Measurements from ENCODE around the gene CDX2. TPM values are rescaled to one million over a fixed set of nuclear protein-coding genes. Genes with fewer than 3 reads are reported as not detected.

Gene CDX2
- total and polyA plus RNA-seq, 2 experiments from 2014 or later, result not detected

DNA sequence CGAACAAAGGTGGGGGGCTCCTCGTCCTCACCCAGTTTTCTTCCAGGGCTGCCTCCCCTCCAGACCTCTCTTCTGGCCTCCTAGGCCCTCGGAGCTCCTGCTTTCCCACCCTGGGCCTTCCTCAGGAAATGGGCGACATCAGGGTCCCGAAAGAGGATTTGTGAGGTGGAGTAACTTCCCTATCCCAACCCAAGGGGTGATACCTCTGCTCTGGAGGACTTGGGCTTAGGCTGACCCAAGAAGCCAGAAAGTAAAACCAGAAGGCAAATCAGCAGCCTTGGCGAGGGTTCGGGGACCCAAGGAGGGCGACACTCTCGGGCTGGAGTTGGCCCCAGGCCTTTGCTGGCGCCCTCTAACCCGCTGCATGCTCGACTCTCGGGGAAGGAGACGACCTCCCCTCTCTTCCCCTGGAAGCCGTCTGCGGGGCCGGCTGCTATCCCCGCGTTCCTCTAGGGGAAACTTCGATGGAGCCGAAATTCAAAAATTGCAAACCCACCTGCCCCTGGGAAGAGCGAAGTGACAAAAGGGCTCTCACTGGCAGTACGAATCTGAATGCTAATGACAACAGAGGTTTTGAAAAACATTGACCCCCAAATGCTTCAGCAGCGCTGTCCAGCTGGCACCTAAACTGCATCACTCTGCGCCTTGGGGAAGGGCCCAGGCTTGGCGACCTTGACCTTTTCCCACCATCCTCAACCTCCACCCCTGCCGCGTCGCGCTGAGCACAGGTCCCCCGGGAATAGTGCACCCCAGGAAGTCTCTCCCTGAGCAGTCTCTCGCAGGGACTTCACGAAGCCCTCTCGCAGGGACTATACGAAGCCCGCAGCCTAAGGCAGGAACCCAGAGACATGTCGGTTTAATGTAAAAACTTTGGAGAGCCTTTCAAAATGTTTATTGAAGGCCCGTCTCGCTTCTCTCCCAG, 46.9 kb downstream of the CDX2 start:
- no peak overlapping the region for H3K27ac ChIP-seq (ENCODE audit: low read depth)
- H3K9me2 ChIP-seq (ENCODE audit: insufficient read depth), result no peaks in the 10 kb centered on the region
- peaks cover 50% of the 10 kb centered on the region for H3F3A ChIP-seq (replicated peaks; ENCODE audit: low read depth)
- no peak overlapping the region for H3K27ac Mint-ChIP-seq
- H3K27me3 Mint-ChIP-seq (ENCODE audit: insufficient read depth, low read depth, poor library complexity), result peaks cover 98% of the 10 kb centered on the region
- peaks cover 48% of the 10 kb centered on the region for H4K20me1 ChIP-seq (replicated peaks; ENCODE audit: insufficient read depth)
- peaks cover 10% of the 10 kb centered on the region; the same call in 1 of the 3 replicates for H3K9me3 Mint-ChIP-seq
- no peaks in the 10 kb centered on the region for H3K36me3 ChIP-seq (ENCODE audit: insufficient read depth)
- no peaks in the 10 kb centered on the region; the same call in 1 of the 3 replicates for H3K36me3 Mint-ChIP-seq (ENCODE audit: low read depth)
- DNase-seq (ENCODE audit: low spot score) (peak; percentile 54), ATAC-seq (peak; percentile 2; the same call in 2 of the 3 replicates)
- H3K4me1 ChIP-seq (ENCODE audit: insufficient read depth), result peaks cover 43% of the 10 kb centered on the region; the same call in 1 of the 2 replicates
- H3K4me1 Mint-ChIP-seq, result peaks cover 45% of the 10 kb centered on the region
- peak overlapping the region; percentile 50 for H3K4me3 ChIP-seq
- no peak overlapping the region for H3K4me3 Mint-ChIP-seq
- no peaks in the 10 kb centered on the region for H3K79me2 ChIP-seq (replicated peaks; ENCODE audit: insufficient read depth)
- H2AFZ ChIP-seq, result no peak overlapping the region
- no peak for TF ChIP-seq STAT1 (IDR thresholded peaks at IDR 0.05; ENCODE audit: unreplicated experiment)
- TF ChIP-seq EZH2 (IDR thresholded peaks at IDR 0.05; ENCODE audit: low read depth, unreplicated experiment), result peak; percentile 87
- peak; percentile 39 for TF ChIP-seq EZH2phosphoT487 (IDR thresholded peaks at IDR 0.05; ENCODE audit: unreplicated experiment)
- TF ChIP-seq ZNF331 (CRISPR knock-in tag; IDR thresholded peaks at IDR 0.05; ENCODE audit: low read depth), result no peak
- TF ChIP-seq, protein P1, sequence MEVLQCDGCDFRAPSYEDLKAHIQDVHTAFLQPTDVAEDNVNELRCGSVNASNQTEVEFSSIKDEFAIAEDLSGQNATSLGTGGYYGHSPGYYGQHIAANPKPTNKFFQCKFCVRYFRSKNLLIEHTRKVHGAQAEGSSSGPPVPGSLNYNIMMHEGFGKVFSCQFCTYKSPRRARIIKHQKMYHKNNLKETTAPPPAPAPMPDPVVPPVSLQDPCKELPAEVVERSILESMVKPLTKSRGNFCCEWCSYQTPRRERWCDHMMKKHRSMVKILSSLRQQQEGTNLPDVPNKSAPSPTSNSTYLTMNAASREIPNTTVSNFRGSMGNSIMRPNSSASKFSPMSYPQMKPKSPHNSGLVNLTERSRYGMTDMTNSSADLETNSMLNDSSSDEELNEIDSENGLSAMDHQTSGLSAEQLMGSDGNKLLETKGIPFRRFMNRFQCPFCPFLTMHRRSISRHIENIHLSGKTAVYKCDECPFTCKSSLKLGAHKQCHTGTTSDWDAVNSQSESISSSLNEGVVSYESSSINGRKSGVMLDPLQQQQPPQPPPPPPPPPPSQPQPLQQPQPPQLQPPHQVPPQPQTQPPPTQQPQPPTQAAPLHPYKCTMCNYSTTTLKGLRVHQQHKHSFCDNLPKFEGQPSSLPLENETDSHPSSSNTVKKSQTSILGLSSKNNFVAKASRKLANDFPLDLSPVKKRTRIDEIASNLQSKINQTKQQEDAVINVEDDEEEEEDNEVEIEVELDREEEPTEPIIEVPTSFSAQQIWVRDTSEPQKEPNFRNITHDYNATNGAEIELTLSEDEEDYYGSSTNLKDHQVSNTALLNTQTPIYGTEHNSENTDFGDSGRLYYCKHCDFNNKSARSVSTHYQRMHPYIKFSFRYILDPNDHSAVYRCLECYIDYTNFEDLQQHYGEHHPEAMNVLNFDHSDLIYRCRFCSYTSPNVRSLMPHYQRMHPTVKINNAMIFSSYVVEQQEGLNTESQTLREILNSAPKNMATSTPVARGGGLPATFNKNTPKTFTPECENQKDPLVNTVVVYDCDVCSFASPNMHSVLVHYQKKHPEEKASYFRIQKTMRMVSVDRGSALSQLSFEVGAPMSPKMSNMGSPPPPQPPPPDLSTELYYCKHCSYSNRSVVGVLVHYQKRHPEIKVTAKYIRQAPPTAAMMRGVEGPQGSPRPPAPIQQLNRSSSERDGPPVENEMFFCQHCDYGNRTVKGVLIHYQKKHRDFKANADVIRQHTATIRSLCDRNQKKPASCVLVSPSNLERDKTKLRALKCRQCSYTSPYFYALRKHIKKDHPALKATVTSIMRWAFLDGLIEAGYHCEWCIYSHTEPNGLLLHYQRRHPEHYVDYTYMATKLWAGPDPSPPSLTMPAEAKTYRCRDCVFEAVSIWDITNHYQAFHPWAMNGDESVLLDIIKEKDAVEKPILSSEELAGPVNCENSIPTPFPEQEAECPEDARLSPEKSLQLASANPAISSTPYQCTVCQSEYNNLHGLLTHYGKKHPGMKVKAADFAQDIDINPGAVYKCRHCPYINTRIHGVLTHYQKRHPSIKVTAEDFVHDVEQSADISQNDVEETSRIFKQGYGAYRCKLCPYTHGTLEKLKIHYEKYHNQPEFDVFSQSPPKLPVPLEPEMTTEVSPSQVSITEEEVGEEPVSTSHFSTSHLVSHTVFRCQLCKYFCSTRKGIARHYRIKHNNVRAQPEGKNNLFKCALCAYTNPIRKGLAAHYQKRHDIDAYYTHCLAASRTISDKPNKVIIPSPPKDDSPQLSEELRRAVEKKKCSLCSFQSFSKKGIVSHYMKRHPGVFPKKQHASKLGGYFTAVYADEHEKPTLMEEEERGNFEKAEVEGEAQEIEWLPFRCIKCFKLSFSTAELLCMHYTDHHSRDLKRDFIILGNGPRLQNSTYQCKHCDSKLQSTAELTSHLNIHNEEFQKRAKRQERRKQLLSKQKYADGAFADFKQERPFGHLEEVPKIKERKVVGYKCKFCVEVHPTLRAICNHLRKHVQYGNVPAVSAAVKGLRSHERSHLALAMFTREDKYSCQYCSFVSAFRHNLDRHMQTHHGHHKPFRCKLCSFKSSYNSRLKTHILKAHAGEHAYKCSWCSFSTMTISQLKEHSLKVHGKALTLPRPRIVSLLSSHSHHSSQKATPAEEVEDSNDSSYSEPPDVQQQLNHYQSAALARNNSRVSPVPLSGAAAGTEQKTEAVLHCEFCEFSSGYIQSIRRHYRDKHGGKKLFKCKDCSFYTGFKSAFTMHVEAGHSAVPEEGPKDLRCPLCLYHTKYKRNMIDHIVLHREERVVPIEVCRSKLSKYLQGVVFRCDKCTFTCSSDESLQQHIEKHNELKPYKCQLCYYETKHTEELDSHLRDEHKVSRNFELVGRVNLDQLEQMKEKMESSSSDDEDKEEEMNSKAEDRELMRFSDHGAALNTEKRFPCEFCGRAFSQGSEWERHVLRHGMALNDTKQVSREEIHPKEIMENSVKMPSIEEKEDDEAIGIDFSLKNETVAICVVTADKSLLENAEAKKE (CRISPR knock-in tag; IDR thresholded peaks at IDR 0.05), result no peak
- no peak for TF ChIP-seq JUNB (IDR thresholded peaks at IDR 0.05; ENCODE audit: unreplicated experiment)
- TF ChIP-seq, protein P2, sequence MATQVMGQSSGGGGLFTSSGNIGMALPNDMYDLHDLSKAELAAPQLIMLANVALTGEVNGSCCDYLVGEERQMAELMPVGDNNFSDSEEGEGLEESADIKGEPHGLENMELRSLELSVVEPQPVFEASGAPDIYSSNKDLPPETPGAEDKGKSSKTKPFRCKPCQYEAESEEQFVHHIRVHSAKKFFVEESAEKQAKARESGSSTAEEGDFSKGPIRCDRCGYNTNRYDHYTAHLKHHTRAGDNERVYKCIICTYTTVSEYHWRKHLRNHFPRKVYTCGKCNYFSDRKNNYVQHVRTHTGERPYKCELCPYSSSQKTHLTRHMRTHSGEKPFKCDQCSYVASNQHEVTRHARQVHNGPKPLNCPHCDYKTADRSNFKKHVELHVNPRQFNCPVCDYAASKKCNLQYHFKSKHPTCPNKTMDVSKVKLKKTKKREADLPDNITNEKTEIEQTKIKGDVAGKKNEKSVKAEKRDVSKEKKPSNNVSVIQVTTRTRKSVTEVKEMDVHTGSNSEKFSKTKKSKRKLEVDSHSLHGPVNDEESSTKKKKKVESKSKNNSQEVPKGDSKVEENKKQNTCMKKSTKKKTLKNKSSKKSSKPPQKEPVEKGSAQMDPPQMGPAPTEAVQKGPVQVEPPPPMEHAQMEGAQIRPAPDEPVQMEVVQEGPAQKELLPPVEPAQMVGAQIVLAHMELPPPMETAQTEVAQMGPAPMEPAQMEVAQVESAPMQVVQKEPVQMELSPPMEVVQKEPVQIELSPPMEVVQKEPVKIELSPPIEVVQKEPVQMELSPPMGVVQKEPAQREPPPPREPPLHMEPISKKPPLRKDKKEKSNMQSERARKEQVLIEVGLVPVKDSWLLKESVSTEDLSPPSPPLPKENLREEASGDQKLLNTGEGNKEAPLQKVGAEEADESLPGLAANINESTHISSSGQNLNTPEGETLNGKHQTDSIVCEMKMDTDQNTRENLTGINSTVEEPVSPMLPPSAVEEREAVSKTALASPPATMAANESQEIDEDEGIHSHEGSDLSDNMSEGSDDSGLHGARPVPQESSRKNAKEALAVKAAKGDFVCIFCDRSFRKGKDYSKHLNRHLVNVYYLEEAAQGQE (IDR thresholded peaks at IDR 0.05; ENCODE audit: unreplicated experiment), result no peak
- TF ChIP-seq NANOG (IDR thresholded peaks at IDR 0.05; ENCODE audit: borderline replicate concordance), result no peak
- peak overlapping the region; percentile 60 for H3K4me2 ChIP-seq
- H3K27me3 ChIP-seq (ENCODE audit: insufficient read depth), result peaks cover 100% of the 10 kb centered on the region
